H1 (cell line): ENCODE results near the gene FOXO1. TPM values are rescaled to one million over a fixed set of nuclear protein-coding genes. Genes with fewer than 3 reads are reported as not detected.

Experiments
- CTCF ChIA-PET: fragments of 300-600 bp; sonication (Branson Sonifier 250); formaldehyde crosslinking; loops from one replicate; lab custom pipeline; 2021; ENCODE audit not compliant: partially characterized antibody; lab: Charles Lee
- POLR2A ChIA-PET: fragments of 300-600 bp; sonication (Branson Sonifier 250); formaldehyde crosslinking; loops from one replicate; lab custom pipeline; 2021; ENCODE audit warnings: inconsistent platforms; ENCODE audit not compliant: partially characterized antibody; lab: Charles Lee
- DNase-seq, 2 experiments: peaks; one replicate each; pipeline versions ENCODE4 v3.0.0 to v3.0.0-alpha.2; 2010 to 2022; ENCODE audit warnings: low spot score in 2 of 2, low read depth in 1 of 2, mixed read lengths in 1 of 2
- FAIRE-seq: peaks from 2 replicates; lab custom pipeline; 2011; peaks lifted over from hg19 to GRCh38; lab: Jason Lieb, UNC
- H2AFZ ChIP-seq: 2 replicates; pipeline ENCODE4 v1.8.1; 2012; ENCODE audit warnings: low read length, inconsistent platforms
- H2AK5ac ChIP-seq: 2 replicates; pipeline ENCODE4 v1.6.1; 2013; ENCODE audit warnings: low read depth, low read length
- H2BK120ac ChIP-seq: replicated peaks from 2 replicates; pipeline ENCODE3; 2013; ENCODE audit warnings: low read depth, low read length, inconsistent platforms
- H2BK12ac ChIP-seq: 2 replicates; pipeline ENCODE4 v1.6.1; 2013; ENCODE audit warnings: low read depth, low read length
- H2BK15ac ChIP-seq: 2 replicates; pipeline ENCODE4 v1.6.1; 2013; ENCODE audit warnings: low read length
- H2BK20ac ChIP-seq: 2 replicates; pipeline ENCODE4 v1.6.1; 2013; ENCODE audit warnings: low read length
- H2BK5ac ChIP-seq: 2 replicates; pipeline ENCODE4 v1.6.1; 2013; ENCODE audit warnings: low read depth, low read length
- H3K14ac ChIP-seq: 2 replicates; pipeline ENCODE4 v1.6.1; 2013; ENCODE audit warnings: inconsistent platforms; ENCODE audit not compliant: insufficient read length
- H3K18ac ChIP-seq: 2 replicates; pipeline ENCODE4 v1.6.1; 2013; ENCODE audit warnings: low read length; ENCODE audit errors: extremely low read depth
- H3K23ac ChIP-seq: 2 replicates; pipeline ENCODE4 v1.6.1; 2013; ENCODE audit warnings: inconsistent platforms; ENCODE audit not compliant: insufficient read length
- H3K23me2 ChIP-seq: 2 replicates; pipeline ENCODE4 v1.6.1; 2013; ENCODE audit warnings: low read depth, low read length
- H3K27ac ChIP-seq: 2 replicates; pipeline ENCODE4 v1.6.1; 2011; ENCODE audit warnings: low read depth, low read length, inconsistent platforms
- H3K27me3 ChIP-seq, 4 experiments: replicated peaks in 1 of 4; 1 replicate in 1 of 4; 2 replicates in 3 of 4; pipeline versions ENCODE4 v1.6.1 to v1.8.1; 2011 to 2013; ENCODE audit warnings: low read length in 3 of 4, mild to moderate bottlenecking in 3 of 4, inconsistent platforms in 2 of 4, mixed read lengths in 2 of 4, moderate library complexity in 1 of 4; ENCODE audit not compliant: control insufficient read depth in 3 of 4, insufficient read depth in 3 of 4; ENCODE audit errors: extremely low read depth in 1 of 4
- H3K36me3 ChIP-seq, 4 experiments: 2 replicates each; pipeline versions ENCODE4 v1.6.1 to v1.8.1; 2011 to 2013; ENCODE audit warnings: mild to moderate bottlenecking in 4 of 4, low read length in 3 of 4, moderate library complexity in 2 of 4, control low read depth in 1 of 4, inconsistent platforms in 1 of 4; ENCODE audit not compliant: insufficient read depth in 4 of 4, control insufficient read depth in 2 of 4
- H3K4ac ChIP-seq: replicated peaks from 2 replicates; pipeline ENCODE3; 2013; ENCODE audit warnings: low read length, low read depth, mixed read lengths, inconsistent platforms; ENCODE audit not compliant: insufficient read length
- H3K4me1 ChIP-seq, 4 experiments: replicated peaks in 1 of 4; 1 replicate in 1 of 4; 2 replicates in 3 of 4; pipeline versions ENCODE4 v1.6.1 to v1.8.1; 2011 to 2013; ENCODE audit warnings: low read length in 3 of 4, inconsistent platforms in 2 of 4, mixed read lengths in 1 of 4; ENCODE audit not compliant: insufficient read depth in 4 of 4, control insufficient read depth in 3 of 4
- H3K4me2 ChIP-seq, 2 experiments: 2 replicates each; pipeline versions ENCODE4 v1.6.1 to v1.8.1; 2011 to 2013; ENCODE audit warnings: low read depth in 2 of 2, low read length in 2 of 2, control low read depth in 1 of 2, inconsistent platforms in 1 of 2, mild to moderate bottlenecking in 1 of 2; ENCODE audit not compliant: insufficient read depth in 1 of 2
- H3K4me3 ChIP-seq, 4 experiments: fragments of 200-600, 300-600 bp in 1 of 4; sonication (generic), shearing (Covaris generic), sonication (Bioruptor Twin) in 1 of 4; 2 replicates each; pipeline versions ENCODE4 v1.5.1 to v1.8.1; 2011 to 2016; ENCODE audit warnings: low read length in 4 of 4, low read depth in 3 of 4, control low read depth in 2 of 4, inconsistent platforms in 2 of 4, mild to moderate bottlenecking in 2 of 4, mixed read lengths in 1 of 4, moderate library complexity in 1 of 4; ENCODE audit not compliant: insufficient read depth in 2 of 4; ENCODE audit errors: extremely low read depth in 1 of 4
- H3K56ac ChIP-seq: replicated peaks from 2 replicates; pipeline ENCODE3; 2013; ENCODE audit warnings: low read depth, mild to moderate bottlenecking, mixed read lengths, low read length, inconsistent platforms; ENCODE audit not compliant: insufficient read length
- H3K79me1 ChIP-seq: 2 replicates; pipeline ENCODE4 v1.6.1; 2013; ENCODE audit warnings: low read depth, low read length, control low read depth
- H3K79me2 ChIP-seq, 2 experiments: 2 replicates each; pipeline versions ENCODE4 v1.6.1 to v1.8.1; 2012 to 2013; ENCODE audit warnings: low read length in 2 of 2, mild to moderate bottlenecking in 2 of 2, inconsistent platforms in 1 of 2; ENCODE audit not compliant: insufficient read depth in 2 of 2, control insufficient read depth in 1 of 2
- H3K9ac ChIP-seq, 4 experiments: replicated peaks in 1 of 4; 1 replicate in 1 of 4; 2 replicates in 3 of 4; pipeline versions ENCODE4 v1.6.1 to v1.8.1; 2011 to 2013; ENCODE audit warnings: low read depth in 3 of 4, low read length in 3 of 4, control low read depth in 2 of 4, mild to moderate bottlenecking in 2 of 4, moderate library complexity in 2 of 4, inconsistent platforms in 1 of 4; ENCODE audit errors: extremely low read depth in 1 of 4
- H3K9me3 ChIP-seq, 2 experiments: 2 replicates each; pipeline versions ENCODE4 v1.6.1 to v1.8.1; 2012 to 2013; ENCODE audit warnings: mild to moderate bottlenecking in 2 of 2, moderate library complexity in 2 of 2, control low read depth in 1 of 2, inconsistent platforms in 1 of 2, low read depth in 1 of 2, low read length in 1 of 2, mixed read lengths in 1 of 2; ENCODE audit not compliant: insufficient read depth in 2 of 2
- H4K20me1 ChIP-seq, 2 experiments: replicated peaks in 1 of 2; 2 replicates each; pipeline versions ENCODE3 to v1.8.1; 2011 to 2013; ENCODE audit warnings: inconsistent platforms in 2 of 2, low read length in 2 of 2, mild to moderate bottlenecking in 1 of 2; ENCODE audit not compliant: insufficient read depth in 2 of 2, control insufficient read depth in 1 of 2
- H4K5ac ChIP-seq: 2 replicates; pipeline ENCODE4 v1.6.1; 2013; ENCODE audit warnings: low read length, low read depth, mixed read lengths, inconsistent platforms; ENCODE audit not compliant: insufficient read length
- H4K8ac ChIP-seq: 2 replicates; pipeline ENCODE4 v1.8.0; 2013; ENCODE audit warnings: mild to moderate bottlenecking, moderate library complexity, low read length, inconsistent platforms; ENCODE audit not compliant: insufficient read depth; ENCODE audit errors: extremely low read depth
- H4K91ac ChIP-seq: replicated peaks from 2 replicates; pipeline ENCODE3; 2013; ENCODE audit warnings: low read length, mixed read lengths, inconsistent platforms; ENCODE audit not compliant: insufficient read length
- BCL11A ChIP-seq, 2 experiments: IDR thresholded peaks; one replicate each; pipeline ENCODE4 v1.6.1; 2011; ENCODE audit warnings: low read depth in 2 of 2, low read length in 2 of 2, mild to moderate bottlenecking in 2 of 2
- CBX5 ChIP-seq: fragments of 300-800, 300-1000 bp; sonication (generic); IDR thresholded peaks from 2 replicates; pipeline ENCODE4 v1.7.1; 2016; ENCODE audit warnings: antibody characterized with exemption, low read length, low read depth
- CHD1 ChIP-seq: IDR thresholded peaks from 2 replicates; pipeline ENCODE4 v1.6.1; 2012; ENCODE audit warnings: low read depth, low read length, improper control_type of control experiment
- CHD2 ChIP-seq: IDR thresholded peaks from 2 replicates; pipeline ENCODE4 v1.6.1; 2012; ENCODE audit warnings: low read length, improper control_type of control experiment
- CTCF ChIP-seq, 3 experiments: IDR thresholded peaks; 1 replicate in 2 of 3; 2 replicates in 1 of 3; pipeline versions ENCODE4 v1.5.1 to v1.6.1; 2011; ENCODE audit warnings: low read length in 3 of 3, mild to moderate bottlenecking in 3 of 3, inconsistent platforms in 2 of 3, low read depth in 1 of 3, moderate library complexity in 1 of 3; ENCODE audit not compliant: insufficient read depth in 1 of 3; ENCODE audit errors: control extremely low read depth in 1 of 3
- JUND ChIP-seq: IDR thresholded peaks from 2 replicates; pipeline ENCODE4 v1.6.1; 2011; ENCODE audit warnings: mild to moderate bottlenecking, improper control_type of control experiment, low read length
- RAD21 ChIP-seq, 2 experiments: IDR thresholded peaks in 1 of 2; conservative IDR thresholded peaks in 1 of 2; 2 replicates each; pipeline ENCODE4 v1.6.1; 2011; ENCODE audit warnings: low read depth in 2 of 2, low read length in 2 of 2, improper control_type of control experiment in 1 of 2, inconsistent platforms in 1 of 2, mild to moderate bottlenecking in 1 of 2, moderate library complexity in 1 of 2
- WGBS, 2 experiments: shearing (Covaris generic) in 1 of 2; methylation state at CpG; one replicate each; pipeline versions ENCODE4 v1.1.6 to v1.1.7; 2013 to 2015; ENCODE audit warnings: low lambda C conversion rate in 2 of 2, mixed read lengths in 2 of 2, inconsistent platforms in 1 of 2, low coverage in 1 of 2, missing lambda C conversion rate in 1 of 2; ENCODE audit not compliant: insufficient replicate concordance in 2 of 2, insufficient coverage in 1 of 2, insufficient read length in 1 of 2; ENCODE audit errors: extremely low coverage in 1 of 2, missing lambda C conversion rate in 1 of 2; 5-methylcytosine and 5-hydroxymethylcytosine counted together
- polyA plus RNA-seq, 7 experiments: library from polyadenylated mRNA; depleted of rRNA in 3 of 7; stranded (reverse) in 5 of 7; unstranded in 2 of 7; fragments of >200 nt in 5 of 7; fragments of 200-250 nt in 2 of 7; gene quantifications; 1 replicate in 5 of 7; 2 replicates in 1 of 7; 4 replicates in 1 of 7; pipeline versions ENCODE4 v1.2.1 to v1.2.3, GENCODE V29; 2011 to 2013; ENCODE audit warnings: missing spikeins in 2 of 7, mixed read lengths in 2 of 7
- total RNA-seq: library from RNA; stranded (reverse); fragmentation: NEBNext Ultra II Directional; extraction: Animal tissue kit (Norgen Biotek cat#: 25700); gene quantifications from 2 replicates; pipeline ENCODE4 v1.2.1, GENCODE V29; 2021

The FOXO1 gene
- total and polyA plus RNA-seq, 2 of the 8 experiments (the other 6 are each of a cell fraction or from before 2014, with no cell fraction given), result 35.3 to 56.9 TPM

- Histone ChIP-seq H3K9ac (no peak overlapping the region), H3K27ac (no peak overlapping the region), H3K23ac (no peak overlapping the region), H2BK15ac (no peak overlapping the region), H4K5ac (no peak overlapping the region), H3K4me3 (no peak overlapping the region), H3K18ac (no peak overlapping the region), H4K91ac (no peak overlapping the region), H2BK20ac (no peak overlapping the region), H3K14ac (no peak overlapping the region), H2BK12ac (no peak overlapping the region), H3K36me3 (no peaks in the 10 kb centered on the region; a peak in 1 of 8 replicates), H3K27me3 (no peaks in the 10 kb centered on the region), H3K23me2 (no peaks in the 10 kb centered on the region; the same call in 1 of the 2 replicates), H3K56ac (no peak overlapping the region), H2BK5ac (no peak overlapping the region), H3K9me3 (no peaks in the 10 kb centered on the region), H3K79me2 (peaks cover 9 to 98% of the 10 kb centered on the region in 2 experiments), H2AK5ac (no peak overlapping the region), H3K4me2 (no peak overlapping the region), H4K20me1 (peaks cover 15 to 35% of the 10 kb centered on the region in 2 experiments), H3K4me1 (peaks cover 3 to 14% (median 9%) of the 10 kb centered on the region in 4 experiments; a peak in 6 of 7 replicates), H3K79me1 (peaks cover 6% of the 10 kb centered on the region), H3K4ac (no peak overlapping the region), H2AFZ (no peak overlapping the region), H2BK120ac (no peak overlapping the region), H4K8ac (no peak overlapping the region)
- TF ChIP-seq CHD2 (no peak), JUND (no peak), CTCF (IDR thresholded peaks at IDR 0.05; ENCODE audit: control extremely low read depth in 1 of 3, insufficient read depth in 1 of 3, low read depth in 1 of 3, low read length in 3 of 3) (no peak), CHD1 (no peak), RAD21 (IDR thresholded peaks at IDR 0.05 in 1 of 2, conservative IDR thresholded peaks at IDR 0.05 in 1 of 2; ENCODE audit: low read depth in 2 of 2, low read length in 2 of 2) (no peak), CBX5 (no peak), BCL11A (IDR thresholded peaks at IDR 0.05; ENCODE audit: low read depth in 2 of 2, low read length in 2 of 2) (no peak)
- CTCF ChIA-PET, result no interaction called here
- FAIRE-seq (no peak), DNase-seq (no peak)
- 85% methylated on average over 4 of the region's 4 CpGs; no CpG with 5 or more reads in 1 of the 2 experiments for WGBS, 2 experiments
- POLR2A ChIA-PET, result no interaction called here
Measured at GRCh38 chr13:40631605-40632004, 34.8 kb downstream of the FOXO1 start.
